Measurements from ENCODE around the gene TRAF3IP1.
A peak's percentile ranks its signal among the peaks of the same experiment; 100 is the strongest.
"Not testable (repeated sequence)": the region's sequence is repeated elsewhere in the genome, so short reads cannot be mapped to it uniquely, and the experiment has no call there.

TRAF3IP1 gene

GRCh38 chr2:238320246-238320647, at the start of gene TRAF3IP1:
TRAF3IP1 (plus strand) TSS chr2:238320518; CDS start chr2:238320663, 145 bp downstream.
- peaks cover 5% of the 10 kb centered on the region for H3K36me3 ChIP-seq (replicated peaks)
- in situ Hi-C loops (cut with MboI; ENCODE audit: low sequenced_read_pairs) = no loop called here
- peak; percentile 80 to 94 for DNase-seq (ENCODE audit: low spot score in 2 of 2)

GRCh38 chr2:238270606-238271005, 49.7 kb upstream of the TRAF3IP1 start:
- H3K4me1 ChIP-seq = no peaks in the 10 kb centered on the region
- in situ Hi-C loops (cut with MboI; ENCODE audit: low sequenced_read_pairs) = no loop called here
- H3K27me3 ChIP-seq (ENCODE audit: low read depth) = no peaks in the 10 kb centered on the region
- no peak overlapping the region for H3K4me3 ChIP-seq
- DNase-seq (ENCODE audit: low spot score in 2 of 2) = no peak
- H3K36me3 ChIP-seq (replicated peaks) = peaks cover 15% of the 10 kb centered on the region
- no peaks in the 10 kb centered on the region for H3K9me3 ChIP-seq

More at GRCh38 chr2:238320246-238320647, at the start of gene TRAF3IP1:
- H3K4me3 ChIP-seq = peak within 1 kb of the TSS; percentile 47
- H3K4me1 ChIP-seq = peaks cover 9% of the 10 kb centered on the region
- H3K9me3 ChIP-seq = no peaks in the 10 kb centered on the region
- no peaks in the 10 kb centered on the region for H3K27me3 ChIP-seq (ENCODE audit: low read depth)

- in situ Hi-C loops (cut with MboI; ENCODE audit: low sequenced_read_pairs) = no loop called here
- no peaks in the 10 kb centered on the region for H3K4me1 ChIP-seq
- no peak for DNase-seq (ENCODE audit: low spot score in 2 of 2)
- H3K4me3 ChIP-seq = no peak overlapping the region
- H3K36me3 ChIP-seq (replicated peaks) = peaks cover 15% of the 10 kb centered on the region
- no peaks in the 10 kb centered on the region for H3K27me3 ChIP-seq (ENCODE audit: low read depth)
- no peaks in the 10 kb centered on the region for H3K9me3 ChIP-seq
Observed at GRCh38 chr2:238271061-238271554, 49.2 kb upstream of the TRAF3IP1 start.

GRCh38 chr2:238271686-238272085, 48.6 kb upstream of the TRAF3IP1 start:
- H3K36me3 ChIP-seq (replicated peaks) = peaks cover 15% of the 10 kb centered on the region
- H3K9me3 ChIP-seq; H3K4me3 ChIP-seq; H3K27me3 ChIP-seq (ENCODE audit: low read depth); in situ Hi-C loops (cut with MboI; ENCODE audit: low sequenced_read_pairs); H3K4me1 ChIP-seq; DNase-seq (ENCODE audit: low spot score in 2 of 2): not testable (repeated sequence)

GRCh38 chr2:238272156-238272555, 48.2 kb upstream of the TRAF3IP1 start:
- H3K36me3 ChIP-seq (replicated peaks) = peaks cover 15% of the 10 kb centered on the region
- no peak overlapping the region for H3K4me3 ChIP-seq
- in situ Hi-C loops (cut with MboI; ENCODE audit: low sequenced_read_pairs) = no loop called here
- no peaks in the 10 kb centered on the region for H3K4me1 ChIP-seq
- H3K9me3 ChIP-seq = no peaks in the 10 kb centered on the region
- no peaks in the 10 kb centered on the region for H3K27me3 ChIP-seq (ENCODE audit: low read depth)
- DNase-seq (ENCODE audit: low spot score in 2 of 2) = no peak

- DNase-seq (ENCODE audit: low spot score in 2 of 2); H3K4me3 ChIP-seq; in situ Hi-C loops (cut with MboI; ENCODE audit: low sequenced_read_pairs); H3K9me3 ChIP-seq; H3K27me3 ChIP-seq (ENCODE audit: low read depth); H3K4me1 ChIP-seq: not testable (repeated sequence)
- peaks cover 11% of the 10 kb centered on the region for H3K36me3 ChIP-seq (replicated peaks)
Observed at GRCh38 chr2:238273433-238273832, 46.9 kb upstream of the TRAF3IP1 start.

- in situ Hi-C loops (cut with MboI; ENCODE audit: low sequenced_read_pairs) = no loop called here
- no peaks in the 10 kb centered on the region for H3K9me3 ChIP-seq
- H3K36me3 ChIP-seq (replicated peaks) = peaks cover 11% of the 10 kb centered on the region
- no peak overlapping the region for H3K4me3 ChIP-seq
- no peak for DNase-seq (ENCODE audit: low spot score in 2 of 2)
- no peaks in the 10 kb centered on the region for H3K27me3 ChIP-seq (ENCODE audit: low read depth)
- no peaks in the 10 kb centered on the region for H3K4me1 ChIP-seq
Observed at GRCh38 chr2:238274152-238274865, 46.0 kb upstream of the TRAF3IP1 start.

- no peaks in the 10 kb centered on the region for H3K27me3 ChIP-seq (ENCODE audit: low read depth)
- in situ Hi-C loops (cut with MboI; ENCODE audit: low sequenced_read_pairs) = no loop called here
- no peaks in the 10 kb centered on the region for H3K9me3 ChIP-seq
- H3K4me3 ChIP-seq = no peak overlapping the region
- peak in 1 of 2 experiments; percentile 31 for DNase-seq (ENCODE audit: low spot score in 2 of 2)
- no peaks in the 10 kb centered on the region for H3K4me1 ChIP-seq
- peaks cover 8% of the 10 kb centered on the region for H3K36me3 ChIP-seq (replicated peaks)
Observed at GRCh38 chr2:238277695-238278094, 42.6 kb upstream of the TRAF3IP1 start.

- no peaks in the 10 kb centered on the region for H3K27me3 ChIP-seq (ENCODE audit: low read depth)
Observed at GRCh38 chr2:238278626-238279323, 41.5 kb upstream of the TRAF3IP1 start.

GRCh38 chr2:238279324-238279682, 41.0 kb upstream of the TRAF3IP1 start:
- in situ Hi-C loops (cut with MboI; ENCODE audit: low sequenced_read_pairs) = no loop called here
- no peaks in the 10 kb centered on the region for H3K27me3 ChIP-seq (ENCODE audit: low read depth)
- peaks cover 6% of the 10 kb centered on the region for H3K36me3 ChIP-seq (replicated peaks)
- H3K4me3 ChIP-seq = no peak overlapping the region
- no peak for DNase-seq (ENCODE audit: low spot score in 2 of 2)
- H3K4me1 ChIP-seq = no peaks in the 10 kb centered on the region
- no peaks in the 10 kb centered on the region for H3K9me3 ChIP-seq

More at GRCh38 chr2:238278626-238279323, 41.5 kb upstream of the TRAF3IP1 start:
- no peaks in the 10 kb centered on the region for H3K9me3 ChIP-seq
- peaks cover 8% of the 10 kb centered on the region for H3K36me3 ChIP-seq (replicated peaks)
- H3K4me1 ChIP-seq = no peaks in the 10 kb centered on the region
- in situ Hi-C loops (cut with MboI; ENCODE audit: low sequenced_read_pairs) = no loop called here
- no peak for DNase-seq (ENCODE audit: low spot score in 2 of 2)
- no peak overlapping the region for H3K4me3 ChIP-seq

- Histone ChIP-seq H3K27me3 (ENCODE audit: low read depth) (no peaks in the 10 kb centered on the region), H3K4me3 (no peak overlapping the region), H3K9me3 (no peaks in the 10 kb centered on the region), H3K4me1 (peaks cover 1% of the 10 kb centered on the region; the same call in 1 of the 2 replicates), H3K36me3 (replicated peaks) (no peaks in the 10 kb centered on the region; the same call in 1 of the 2 replicates)
- DNase-seq (ENCODE audit: low spot score in 2 of 2) = no peak
- in situ Hi-C loops (cut with MboI; ENCODE audit: low sequenced_read_pairs) = no loop called here
Observed at GRCh38 chr2:238280083-238280825, 40.1 kb upstream of the TRAF3IP1 start.

- peaks cover 16% of the 10 kb centered on the region for H3K4me1 ChIP-seq
- H3K27me3 ChIP-seq (ENCODE audit: low read depth) = no peaks in the 10 kb centered on the region
- H3K9me3 ChIP-seq = no peaks in the 10 kb centered on the region
- in situ Hi-C loops (cut with MboI; ENCODE audit: low sequenced_read_pairs) = no loop called here
- H3K4me3 ChIP-seq = no peak overlapping the region
- DNase-seq (ENCODE audit: low spot score in 2 of 2) = no peak
- no peaks in the 10 kb centered on the region for H3K36me3 ChIP-seq (replicated peaks)
Observed at GRCh38 chr2:238281826-238282480, 38.4 kb upstream of the TRAF3IP1 start.

Measured in HAP-1 (cell line).